Measurements from ENCODE around the gene C2orf74. TPM values are rescaled to one million over a fixed set of nuclear protein-coding genes. Genes with fewer than 3 reads are reported as not detected.
"Not testable (repeated sequence)": the region's sequence is repeated elsewhere in the genome, so short reads cannot be mapped to it uniquely, and the experiment has no call there.

Gene C2orf74
- total RNA-seq, 1 donor = 8.0 TPM

DNA sequence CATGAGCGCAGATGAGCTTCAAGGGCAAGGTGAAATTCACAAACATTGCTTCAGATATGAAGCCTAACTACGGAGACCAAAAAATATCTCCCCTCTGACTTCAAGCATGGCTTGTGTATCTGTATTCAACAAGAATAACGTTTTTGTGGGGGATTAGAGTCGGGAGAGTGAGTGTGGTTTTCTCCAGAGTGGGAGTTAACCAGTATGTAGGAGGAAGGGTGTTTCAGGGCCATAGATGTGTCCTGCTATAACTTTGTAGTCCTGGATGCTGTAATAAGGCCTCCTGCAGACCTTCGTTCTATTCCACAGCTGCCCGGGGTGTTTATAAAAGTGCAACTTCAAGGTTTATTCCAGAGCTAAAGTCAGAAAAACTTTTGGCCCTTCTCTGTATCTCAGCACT lies 12.9 kb upstream of the C2orf74 start:
- TF ChIP-seq CTCF (IDR thresholded peaks at IDR 0.05; ENCODE audit: insufficient read depth, low read length) = no peak
- DNase-seq (ENCODE audit: low read depth) = no peak
- no peak overlapping the region for H3K4me3 ChIP-seq (ENCODE audit: low read depth, low read length)

GRCh38 chr2:61151436-61151835 lies 10.6 kb upstream of the C2orf74 start:
- no peak for TF ChIP-seq CTCF (IDR thresholded peaks at IDR 0.05; ENCODE audit: insufficient read depth, low read length)
- peak; percentile 28 for DNase-seq (ENCODE audit: low read depth)
- H3K4me3 ChIP-seq (ENCODE audit: low read depth, low read length) = no peak overlapping the region

- H3K4me3 ChIP-seq (ENCODE audit: low read depth, low read length) = no peak overlapping the region
- no peak for DNase-seq (ENCODE audit: low read depth)
- TF ChIP-seq CTCF (IDR thresholded peaks at IDR 0.05; ENCODE audit: insufficient read depth, low read length) = no peak
Observed at GRCh38 chr2:61157371-61158003, 4.5 kb upstream of the C2orf74 start.

- H3K4me3 ChIP-seq (ENCODE audit: low read depth, low read length) = no peak overlapping the region
- no peak for TF ChIP-seq CTCF (IDR thresholded peaks at IDR 0.05; ENCODE audit: insufficient read depth, low read length)
Observed at GRCh38 chr2:61158356-61158955, 3.5 kb upstream of the C2orf74 start.

DNA sequence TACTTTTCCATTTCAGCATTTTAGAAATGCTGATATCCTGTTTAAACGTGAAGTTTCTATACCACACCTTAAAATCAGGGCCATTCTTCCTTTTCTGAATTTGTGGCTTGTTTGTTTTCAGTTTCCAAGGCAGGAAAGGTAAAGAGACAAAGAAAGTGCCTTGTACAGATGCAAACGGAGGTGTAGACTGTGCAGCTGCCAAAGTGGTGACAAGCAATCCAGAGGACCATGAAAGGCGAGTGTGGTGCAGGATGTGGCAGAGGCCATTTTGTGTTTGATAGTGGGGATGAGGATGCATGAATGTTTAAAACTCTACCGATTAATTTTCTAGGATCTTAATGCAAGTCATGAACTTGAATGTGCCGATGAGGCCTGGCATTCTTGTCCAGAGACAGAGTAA lies 733 bp downstream of the C2orf74 start:
- no peak for DNase-seq (ENCODE audit: low read depth)
- no peak for TF ChIP-seq CTCF (IDR thresholded peaks at IDR 0.05; ENCODE audit: insufficient read depth, low read length)
- H3K4me3 ChIP-seq (ENCODE audit: low read depth, low read length) = no peak overlapping the region

More at GRCh38 chr2:61158356-61158955, 3.5 kb upstream of the C2orf74 start:
- no peak for DNase-seq (ENCODE audit: low read depth)

GRCh38 chr2:61165082-61165481 lies 3.1 kb downstream of the C2orf74 start:
- not testable (repeated sequence) for H3K4me3 ChIP-seq (ENCODE audit: low read depth, low read length); DNase-seq (ENCODE audit: low read depth)

DNA sequence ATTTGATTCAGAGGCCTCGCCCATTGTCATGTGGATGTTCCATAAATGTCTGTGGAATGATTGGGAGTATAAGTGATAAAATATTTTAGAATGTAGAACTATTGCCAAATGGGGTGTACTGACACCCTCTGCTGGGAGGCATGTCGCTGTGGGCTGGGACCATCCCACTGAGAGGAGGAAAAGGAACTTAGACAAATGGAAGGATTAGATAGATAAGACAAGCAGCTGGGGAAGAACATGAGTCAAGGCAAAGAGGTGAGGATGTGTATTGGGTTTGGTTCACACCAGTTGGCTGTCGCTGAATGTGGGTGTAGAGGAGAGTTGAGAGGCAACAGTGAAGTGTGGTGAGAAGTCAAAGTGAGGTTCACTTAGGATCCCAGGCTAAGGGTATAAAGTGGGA lies 4.0 kb downstream of the C2orf74 start:
- TF ChIP-seq CTCF (IDR thresholded peaks at IDR 0.05; ENCODE audit: insufficient read depth, low read length) = no peak
- no peak overlapping the region for H3K4me3 ChIP-seq (ENCODE audit: low read depth, low read length)
- no peak for DNase-seq (ENCODE audit: low read depth)
